IMR-90 (cell line): ENCODE measurements around the gene DSTYK. TPM values are rescaled to one million over a fixed set of nuclear protein-coding genes. Genes with fewer than 3 reads are reported as not detected.

Experiments used
- ATAC-seq: fragments of 200-7000 bp; cut with Tn5 transposase; 2 replicates; pipeline ENCODE4 v1.9.1; 2020; ENCODE audit warnings: low read depth, mild to moderate bottlenecking, moderate library complexity
- BruUV-seq: library from RNA; stranded (reverse); fragments of 400-500 nt; replicated peaks from 2 replicates; lab custom pipeline; 2021; lab: Mats Ljungman, UMichigan
- CTCF ChIA-PET: fragments of 300-600 bp; formaldehyde crosslinking; extraction: SDS; loops from one replicate; lab custom pipeline; 2021; ENCODE audit warnings: antibody characterized with exemption; lab: Yijun Ruan, JAX
- POLR2A ChIA-PET: fragments of 300-600 bp; sonication (Branson Sonifier 250); formaldehyde crosslinking; loops from one replicate; lab custom pipeline; 2022; ENCODE audit warnings: antibody characterized with exemption; ENCODE audit not compliant: unreplicated experiment; lab: Charles Lee
- DNase-seq: peaks from one replicate; pipeline ENCODE4 v3.0.0; 2013
- H2AFZ ChIP-seq: replicated peaks from 2 replicates; pipeline ENCODE3; 2013; ENCODE audit warnings: low read length, mild to moderate bottlenecking; ENCODE audit not compliant: poor library complexity
- H2AK5ac ChIP-seq: 2 replicates; pipeline ENCODE4 v1.6.1; 2013; ENCODE audit warnings: low read depth, low read length, inconsistent platforms
- H2AK9ac ChIP-seq: replicated peaks from 2 replicates; pipeline ENCODE3; 2013; ENCODE audit warnings: mild to moderate bottlenecking, low read depth, low read length, moderate library complexity; ENCODE audit not compliant: poor library complexity
- H2BK120ac ChIP-seq: 2 replicates; pipeline ENCODE4 v1.6.1; 2013; ENCODE audit warnings: low read depth, low read length, inconsistent platforms
- H2BK15ac ChIP-seq: 3 replicates; pipeline ENCODE4 v1.6.1; 2013; ENCODE audit warnings: low read depth, low read length, inconsistent platforms
- H2BK20ac ChIP-seq: 2 replicates; pipeline ENCODE4 v1.6.1; 2013; ENCODE audit warnings: low read depth, mild to moderate bottlenecking, inconsistent platforms, low read length, moderate library complexity
- H2BK5ac ChIP-seq: 2 replicates; pipeline ENCODE4 v1.6.1; 2013; ENCODE audit warnings: mild to moderate bottlenecking, low read depth, low read length, inconsistent platforms; ENCODE audit not compliant: poor library complexity, severe bottlenecking
- H3K14ac ChIP-seq: replicated peaks from 2 replicates; pipeline ENCODE4 v1.6.1; 2013; ENCODE audit warnings: low read depth, low read length, inconsistent platforms
- H3K18ac ChIP-seq: 2 replicates; pipeline ENCODE4 v1.6.1; 2013; ENCODE audit warnings: low read depth, low read length, control low read depth
- H3K23ac ChIP-seq: 2 replicates; pipeline ENCODE4 v1.6.1; 2013; ENCODE audit warnings: low read depth, low read length, inconsistent platforms
- H3K27ac ChIP-seq: 2 replicates; pipeline ENCODE4 v1.5.1; 2013; ENCODE audit warnings: mild to moderate bottlenecking, control low read depth, low read length; ENCODE audit not compliant: insufficient read depth
- H3K27me3 ChIP-seq: 2 replicates; pipeline ENCODE4 v1.6.1; 2013; ENCODE audit warnings: low read length; ENCODE audit not compliant: control insufficient read depth, insufficient read depth
- H3K36me3 ChIP-seq: 2 replicates; pipeline ENCODE4 v1.6.1; 2013; ENCODE audit warnings: low read length, mixed read lengths; ENCODE audit not compliant: control insufficient read depth, insufficient read depth
- H3K4ac ChIP-seq: 2 replicates; pipeline ENCODE4 v1.6.1; 2013; ENCODE audit warnings: low read depth, low read length, inconsistent platforms
- H3K4me1 ChIP-seq: 2 replicates; pipeline ENCODE4 v1.6.1; 2013; ENCODE audit warnings: low read length, mixed read lengths; ENCODE audit not compliant: control insufficient read depth, insufficient read depth
- H3K4me2 ChIP-seq: 2 replicates; pipeline ENCODE4 v1.6.1; 2013; ENCODE audit warnings: low read depth, mild to moderate bottlenecking, control low read depth, low read length, moderate library complexity
- H3K4me3 ChIP-seq: 2 replicates; pipeline ENCODE4 v1.5.1; 2013; ENCODE audit warnings: low read depth, mild to moderate bottlenecking, control low read depth, low read length, moderate library complexity; ENCODE audit not compliant: insufficient read depth
- H3K56ac ChIP-seq: 2 replicates; pipeline ENCODE4 v1.6.1; 2013; ENCODE audit warnings: low read length, inconsistent platforms; ENCODE audit not compliant: insufficient read depth; ENCODE audit errors: extremely low read depth
- H3K79me1 ChIP-seq, 2 experiments: 2 replicates each; pipeline ENCODE4 v1.6.1; 2013; ENCODE audit warnings: low read length in 2 of 2, inconsistent platforms in 1 of 2, low read depth in 1 of 2
- H3K9ac ChIP-seq: 2 replicates; pipeline ENCODE4 v1.6.1; 2013; ENCODE audit warnings: low read depth, low read length, control low read depth
- H3K9me1 ChIP-seq: 2 replicates; pipeline ENCODE4 v1.6.1; 2013; ENCODE audit warnings: low read length, inconsistent platforms; ENCODE audit not compliant: insufficient read depth
- H3K9me3 ChIP-seq: 2 replicates; pipeline ENCODE4 v1.6.1; 2013; ENCODE audit warnings: low read length; ENCODE audit not compliant: control insufficient read depth, insufficient read depth
- H4K20me1 ChIP-seq: 2 replicates; pipeline ENCODE4 v1.6.1; 2013; ENCODE audit warnings: low read length, inconsistent platforms; ENCODE audit not compliant: insufficient read depth
- H4K5ac ChIP-seq: 2 replicates; pipeline ENCODE4 v1.6.1; 2013; ENCODE audit warnings: mild to moderate bottlenecking, low read depth, low read length, control low read depth
- H4K8ac ChIP-seq, 2 experiments: 2 replicates each; pipeline ENCODE4 v1.6.1; 2013; ENCODE audit warnings: low read depth in 2 of 2, low read length in 2 of 2, control low read depth in 1 of 2, inconsistent platforms in 1 of 2
- H4K91ac ChIP-seq: 2 replicates; pipeline ENCODE4 v1.6.1; 2013; ENCODE audit warnings: low read depth, low read length, inconsistent platforms; ENCODE audit not compliant: insufficient read depth
- BHLHE40 ChIP-seq: fragments of 150-350 bp; IDR thresholded peaks from 2 replicates; pipeline ENCODE4 v1.6.1; 2016; ENCODE audit warnings: mild to moderate bottlenecking, low read depth, low read length
- CEBPB ChIP-seq: IDR thresholded peaks from 2 replicates; pipeline ENCODE4 v1.6.1; 2012; ENCODE audit warnings: low read depth, low read length, improper control_type of control experiment
- CHD1 ChIP-seq: IDR thresholded peaks from 2 replicates; pipeline ENCODE4 v1.6.1; 2012; ENCODE audit warnings: low read depth, low read length, improper control_type of control experiment
- ELK1 ChIP-seq: fragments of 150-350 bp; IDR thresholded peaks from 2 replicates; pipeline ENCODE4 v1.6.1; 2016; ENCODE audit warnings: low read depth, mild to moderate bottlenecking, low read length, moderate library complexity, borderline replicate concordance
- POLR2A ChIP-seq: IDR thresholded peaks from 2 replicates; pipeline ENCODE4 v1.6.1; 2012; ENCODE audit warnings: mild to moderate bottlenecking, low read depth, low read length
- RAD21 ChIP-seq: IDR thresholded peaks from 2 replicates; pipeline ENCODE4 v1.6.1; 2012; ENCODE audit warnings: low read length, improper control_type of control experiment
- RFX5 ChIP-seq: IDR thresholded peaks from 2 replicates; pipeline ENCODE4 v1.8.0; 2012; ENCODE audit warnings: low read depth, mild to moderate bottlenecking, low read length, moderate library complexity
- WGBS, 2 experiments: methylation state at CpG; one replicate each; pipeline versions ENCODE4 v1.1.5 to v1.1.7; 2013; ENCODE audit warnings: missing lambda C conversion rate in 2 of 2; ENCODE audit not compliant: insufficient read length in 1 of 2; ENCODE audit errors: extremely low coverage in 2 of 2; 5-methylcytosine and 5-hydroxymethylcytosine counted together
- dilution Hi-C: fragments of 300-500 bp; cut with HindIII; formaldehyde crosslinking; loops from one replicate; pipeline ENCODE4 v1.14.3; 2018; ENCODE audit warnings: low sequenced_read_pairs; ENCODE audit not compliant: unreplicated experiment
- in situ Hi-C: fragments of 300-500 bp; cut with MboI; formaldehyde crosslinking; loops from 3 replicates; pipeline ENCODE4 v1.14.3; 2019; ENCODE audit warnings: low sequenced_read_pairs, inconsistent platforms, mixed read lengths
- intact Hi-C: fragments of 100-400 bp; cut with micrococcal nuclease; formaldehyde crosslinking; loops from 2 replicates; pipeline ENCODE4 v1.10.0; 2022
- polyA plus RNA-seq, 3 experiments: library from polyadenylated mRNA; depleted of rRNA; stranded (reverse); fragments of >200 nt; gene quantifications; 2 replicates each; pipeline ENCODE4 v1.2.3, GENCODE V29; 2012; ENCODE audit warnings: low replicate concordance in 1 of 3
- total RNA-seq: library from RNA; depleted of rRNA; stranded (reverse); fragments of >200 nt; gene quantifications from 2 replicates; pipeline ENCODE4 v1.2.3, GENCODE V29; 2012

The DSTYK gene
- total and polyA plus RNA-seq, 2 of the 4 experiments (the other 2 are of a cell fraction): 8.0 to 18.3 TPM

DNA sequence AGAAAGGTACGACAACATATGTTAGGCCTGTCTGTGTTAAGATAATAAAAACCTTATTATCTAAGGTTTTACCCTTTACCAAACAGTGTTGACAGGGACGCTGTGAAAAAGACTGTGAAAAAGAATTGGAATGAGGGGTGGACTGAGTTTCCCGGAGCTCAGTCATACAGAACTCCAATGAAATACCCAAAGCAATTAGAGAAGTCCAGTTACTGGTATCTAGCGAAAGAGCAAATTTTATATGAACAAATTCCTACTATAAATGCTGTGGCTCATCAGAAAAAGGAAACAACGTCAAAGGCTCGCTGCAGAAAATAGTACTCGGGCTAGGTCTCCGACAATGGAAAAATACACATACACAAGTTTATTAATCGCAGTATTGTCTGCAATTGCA, 89.0 kb downstream of the DSTYK start:
- 61% methylated on average over 2 of the region's 9 CpGs; no CpG with 5 or more reads in 1 of the 2 experiments for WGBS, 2 experiments
- intact Hi-C loops: loop anchor here (1.0 kb wide), 5 partner anchors 19 to 133 kb away; partner anchors contain the start of genes DSTYK and TMCC2
- in situ Hi-C loops: no loop called here
- ATAC-seq: peak; percentile 15
- BruUV-seq: no TSS peak
- Histone ChIP-seq H3K9me1 (no peaks in the 10 kb centered on the region), H3K23ac (peak overlapping the region; percentile 6; the same call in 1 of the 2 replicates), H2AK5ac (no peak overlapping the region), H2BK5ac (peak overlapping the region; percentile 64), H3K36me3 (no peaks in the 10 kb centered on the region), H4K8ac (peak overlapping the region; percentile 28 to 82), H4K91ac (no peak overlapping the region), H2AFZ (peak overlapping the region; percentile 86), H2BK20ac (no peak overlapping the region; the same call in 1 of the 2 replicates), H3K14ac (0 out of 2 replicates have a peak overlapping the region, but pooled peaks have one; percentile 6), H2BK15ac (no peak overlapping the region), H3K4me1 (peaks cover 2% of the 10 kb centered on the region; the same call in 1 of the 2 replicates), H2BK120ac (peak overlapping the region; percentile 6; the same call in 1 of the 2 replicates), H3K79me1 (peaks cover 8 to 31% of the 10 kb centered on the region in 2 experiments; a peak in 3 of 4 replicates), H3K4me3 (peak overlapping the region; percentile 37), H3K27me3 (no peaks in the 10 kb centered on the region), H4K20me1 (no peaks in the 10 kb centered on the region), H2AK9ac (no peak overlapping the region), H3K27ac (peak overlapping the region; percentile 1; the same call in 1 of the 2 replicates), H3K56ac (peak overlapping the region; percentile 60), H3K9ac (peak overlapping the region; percentile 33; the same call in 1 of the 2 replicates), H3K18ac (no peak overlapping the region), H3K9me3 (no peaks in the 10 kb centered on the region), H4K5ac (peak overlapping the region; percentile 11; the same call in 1 of the 2 replicates), H3K4ac (0 out of 2 replicates have a peak overlapping the region, but pooled peaks have one; percentile 12), H3K4me2 (peak overlapping the region; percentile 43)
- dilution Hi-C loops: no loop called here
- TF ChIP-seq RAD21 (no peak), ELK1 (no peak), RFX5 (no peak), CHD1 (no peak), BHLHE40 (no peak), POLR2A (no peak), CEBPB (no peak)
- ChIA-PET POLR2A (no interaction called here), CTCF (interaction anchor here (0.6 to 1.8 kb wide), 6 partner anchors 18 to 784 kb away, joined by 3 to 6 read pairs (median 4); no protein-coding TSS in a partner anchor)
- no peak for DNase-seq
